GM19351 (cell line): ENCODE data around the gene APBB1IP.
A peak's percentile ranks its signal among the peaks of the same experiment; 100 is the strongest.
"Not testable (repeated sequence)": the region's sequence is repeated elsewhere in the genome, so short reads cannot be mapped to it uniquely, and the experiment has no call there.

Source experiments
- ATAC-seq: cut with Tn5 transposase; IDR thresholded peaks from one replicate; pipeline ENCODE4 v1.9.1; 2021; ENCODE audit warnings: mild to moderate bottlenecking, moderate library complexity; ENCODE audit not compliant: unreplicated experiment

Gene APBB1IP

DNA sequence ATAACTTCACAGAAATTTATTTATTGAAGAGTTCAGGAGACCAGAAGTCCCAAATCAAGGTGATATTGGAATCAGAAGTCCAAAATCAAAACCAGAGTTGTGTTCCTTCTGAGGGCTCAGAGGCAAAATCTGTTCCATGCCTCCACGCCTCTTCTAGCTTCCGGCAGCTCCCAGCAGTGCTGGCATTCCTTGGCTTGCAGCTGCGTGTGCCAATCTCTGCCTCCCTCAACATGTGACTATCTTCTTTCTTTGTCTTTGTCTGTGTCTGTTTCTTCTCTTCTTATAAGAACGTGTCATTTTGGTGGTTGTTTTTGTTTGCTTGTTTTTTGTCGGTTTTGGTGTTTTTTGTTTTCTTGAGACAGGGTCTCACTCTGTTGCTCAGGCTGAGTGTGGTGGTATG lies 116.1 kb downstream of the APBB1IP start:
- ATAC-seq: no peak

DNA sequence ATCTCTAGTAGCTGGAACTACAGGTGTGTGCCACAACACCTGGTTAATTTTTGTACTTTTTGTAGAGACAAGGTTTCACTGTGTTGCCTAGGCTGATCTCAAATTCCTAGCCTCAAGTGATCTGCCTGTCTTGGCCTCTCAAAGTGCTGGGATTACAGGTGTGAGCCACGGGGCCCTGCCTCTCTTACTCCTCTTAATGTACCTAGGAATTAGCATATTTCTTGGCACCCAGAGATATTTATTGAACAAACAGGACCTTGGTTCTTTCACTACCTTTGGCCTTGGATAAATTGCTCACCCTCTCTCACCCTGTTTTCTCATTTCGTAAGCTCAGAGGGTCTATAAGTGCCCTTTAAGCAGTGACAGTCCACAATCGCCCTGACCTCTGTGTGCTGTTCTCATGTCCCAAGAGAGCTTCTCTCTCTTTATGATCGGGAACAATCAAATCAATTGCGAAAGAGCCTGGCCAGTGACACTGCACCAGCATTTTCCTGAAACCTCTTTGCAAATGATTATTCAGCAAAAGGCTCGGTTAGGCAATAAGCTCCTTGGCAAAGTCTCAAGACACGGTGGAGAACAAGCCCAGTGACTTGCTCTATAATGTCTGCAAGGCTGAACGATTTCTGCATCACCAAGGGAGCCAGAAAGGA lies 117.7 kb downstream of the APBB1IP start:
- no peak for ATAC-seq

DNA sequence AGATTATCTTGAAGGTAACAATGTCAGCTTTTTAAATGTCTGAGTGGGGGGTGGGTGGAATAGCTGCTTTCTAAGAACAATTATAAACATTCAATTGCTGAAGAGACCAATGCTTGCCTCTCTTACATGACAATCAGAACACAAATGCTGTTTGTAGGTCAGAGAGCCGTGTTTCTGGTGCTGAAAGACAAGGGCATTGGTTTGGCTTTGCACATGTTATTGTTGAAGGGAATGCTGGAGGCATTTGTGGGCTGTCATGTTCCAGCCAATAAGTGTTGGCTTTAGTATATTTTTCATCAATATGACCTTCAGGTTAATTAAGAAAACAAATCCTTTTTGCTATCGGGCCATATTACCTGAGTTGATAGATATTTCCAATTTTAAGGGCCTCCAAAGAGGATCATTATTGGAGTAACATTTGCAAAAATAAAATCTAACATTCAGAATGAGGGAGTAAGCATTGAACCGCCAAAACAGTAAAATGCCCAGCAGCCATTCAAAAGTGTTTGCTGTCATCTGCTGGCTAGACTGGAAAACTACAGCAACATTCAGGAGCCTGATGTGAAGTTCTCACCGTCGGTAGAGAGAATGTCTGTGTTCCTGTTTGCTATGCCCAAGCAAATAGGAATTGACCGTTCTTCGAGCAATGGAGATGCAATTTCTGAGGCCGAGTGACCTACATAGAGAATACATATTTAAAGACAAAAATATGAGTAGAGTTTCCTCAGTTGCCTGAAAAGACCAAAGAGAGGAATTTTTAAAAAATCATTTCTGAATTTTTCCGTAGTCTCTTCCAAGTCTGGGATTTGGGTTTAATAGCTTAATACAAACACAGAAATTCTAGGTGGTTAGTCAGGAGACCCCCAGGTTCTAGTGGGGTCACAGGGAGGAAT lies 118.9 kb downstream of the APBB1IP start:
- ATAC-seq: peak; percentile 77

- no peak for ATAC-seq
These were observed 119.5 kb downstream of the APBB1IP start for GRCh38 chr10:26557641-26558014.

DNA sequence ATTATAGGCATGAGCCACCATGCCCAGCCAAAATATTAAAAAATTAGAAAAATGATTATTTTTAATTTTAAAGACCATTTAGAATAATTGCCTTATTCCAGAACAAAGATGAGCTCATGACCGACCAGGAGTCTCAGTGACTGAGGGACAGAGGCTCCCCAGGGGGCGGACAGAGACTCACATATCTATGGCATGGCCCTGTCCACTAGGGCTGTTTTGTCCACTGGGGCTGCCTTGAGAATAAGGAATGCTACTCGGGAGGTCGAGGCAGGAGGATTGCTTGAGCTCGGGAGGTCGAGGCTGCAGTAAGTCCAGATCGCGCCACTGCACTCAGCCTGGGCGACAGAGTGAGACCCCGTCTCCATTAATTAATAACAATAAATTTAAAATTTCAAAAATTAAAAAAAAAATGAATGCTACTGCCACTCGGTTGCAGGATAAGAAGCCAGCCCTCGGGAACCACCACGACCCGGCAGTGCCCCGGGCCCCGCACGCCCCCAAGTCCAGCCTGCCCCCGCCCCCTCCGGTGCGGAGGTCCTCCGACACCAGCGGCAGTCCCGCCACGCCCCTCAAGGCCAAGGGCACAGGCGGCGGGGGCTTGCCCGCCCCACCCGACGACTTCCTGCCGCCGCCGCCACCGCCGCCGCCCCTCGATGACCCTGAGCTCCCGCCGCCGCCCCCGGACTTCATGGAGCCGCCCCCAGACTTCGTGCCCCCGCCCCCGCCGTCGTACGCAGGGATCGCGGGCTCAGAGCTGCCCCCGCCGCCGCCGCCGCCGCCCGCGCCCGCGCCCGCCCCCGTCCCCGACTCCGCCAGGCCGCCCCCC lies 128.6 kb downstream of the APBB1IP start:
- no peak for ATAC-seq

DNA sequence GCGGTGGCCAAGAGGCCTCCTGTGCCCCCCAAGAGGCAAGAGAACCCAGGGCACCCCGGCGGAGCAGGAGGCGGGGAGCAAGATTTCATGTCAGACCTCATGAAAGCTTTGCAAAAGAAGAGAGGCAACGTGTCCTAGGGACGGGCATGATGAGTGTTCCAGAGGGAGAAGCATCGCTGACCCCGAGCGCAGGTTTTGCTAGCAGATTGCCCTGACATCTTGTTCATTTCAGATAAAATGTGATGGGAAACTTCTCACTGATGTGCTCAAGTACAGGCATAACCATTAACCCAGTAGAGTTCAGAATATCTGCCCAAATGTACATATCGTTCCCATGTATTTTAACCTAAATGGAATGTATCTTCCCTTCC lies 129.2 kb downstream of the APBB1IP start:
- ATAC-seq: no peak

- ATAC-seq: no peak
These were observed 133.5 kb downstream of the APBB1IP start for GRCh38 chr10:26571655-26572054.

- ATAC-seq: no peak
These were observed 135.5 kb downstream of the APBB1IP start for GRCh38 chr10:26573674-26574073.

- peak; percentile 67 for ATAC-seq
These were observed 136.6 kb downstream of the APBB1IP start for GRCh38 chr10:26574783-26575182.

DNA sequence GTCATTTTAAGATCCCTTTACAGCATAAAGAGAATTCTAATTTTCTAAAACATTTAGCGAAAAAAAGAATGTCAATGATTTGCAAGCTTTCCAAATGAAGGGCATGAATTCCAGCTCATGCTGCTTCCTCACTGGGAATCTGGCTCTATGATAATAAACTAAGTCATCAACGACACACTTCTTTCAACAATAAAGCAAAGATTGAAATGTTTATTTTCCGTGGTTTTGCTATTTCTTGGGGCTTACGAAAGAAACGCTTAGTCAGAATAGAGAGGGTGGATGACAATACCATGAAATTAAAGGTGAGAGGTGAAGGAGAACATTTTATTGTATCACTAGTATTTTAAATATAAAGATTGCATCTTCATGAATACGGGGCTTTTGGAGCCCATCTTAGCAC lies 140.2 kb downstream of the APBB1IP start:
- ATAC-seq: not testable (repeated sequence)

GRCh38 chr10:26579256-26580063 lies 141.3 kb downstream of the APBB1IP start:
- no peak for ATAC-seq

DNA sequence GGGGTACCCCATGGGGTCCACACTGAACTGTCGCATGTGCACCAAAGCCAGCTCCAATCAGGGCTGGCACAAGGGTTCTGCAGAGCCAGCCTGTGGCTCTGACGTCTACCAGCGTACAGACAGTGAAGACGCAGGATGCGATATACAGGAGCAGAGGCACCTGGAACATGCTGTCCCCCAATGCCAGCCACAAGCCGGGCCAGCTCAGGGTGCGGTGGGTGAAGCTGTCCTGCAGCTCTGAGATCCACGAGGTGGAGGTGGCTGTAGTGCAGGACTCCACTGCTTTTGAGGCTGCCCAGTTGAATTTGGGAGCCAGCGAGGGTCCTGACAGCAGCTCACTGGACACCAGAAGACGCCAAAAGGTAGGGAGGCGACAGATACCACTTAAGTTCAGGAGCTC lies 148.1 kb downstream of the APBB1IP start:
- no peak for ATAC-seq

- no peak for ATAC-seq
These were observed 150.5 kb downstream of the APBB1IP start for GRCh38 chr10:26588611-26589010.

DNA sequence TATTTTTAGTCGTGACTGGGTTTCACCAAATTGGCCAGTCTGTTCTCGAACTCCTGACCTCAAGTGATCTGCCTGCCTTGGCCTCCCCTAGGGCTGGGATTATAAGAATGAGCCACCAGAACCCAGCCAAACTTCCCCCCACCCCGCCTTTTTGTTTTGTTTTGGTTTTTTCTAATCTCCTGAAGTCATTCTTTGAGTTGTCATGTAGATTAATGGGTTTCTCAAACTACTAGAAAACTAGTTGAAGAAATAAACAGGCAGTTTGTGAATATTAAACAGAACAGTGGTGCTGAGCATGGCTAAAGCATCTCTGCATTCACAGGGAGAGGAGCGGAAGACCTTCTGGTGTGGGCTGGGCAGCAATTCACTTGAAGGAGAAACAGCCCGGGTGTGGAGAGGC lies 151.7 kb downstream of the APBB1IP start:
- ATAC-seq: not testable (repeated sequence)

DNA sequence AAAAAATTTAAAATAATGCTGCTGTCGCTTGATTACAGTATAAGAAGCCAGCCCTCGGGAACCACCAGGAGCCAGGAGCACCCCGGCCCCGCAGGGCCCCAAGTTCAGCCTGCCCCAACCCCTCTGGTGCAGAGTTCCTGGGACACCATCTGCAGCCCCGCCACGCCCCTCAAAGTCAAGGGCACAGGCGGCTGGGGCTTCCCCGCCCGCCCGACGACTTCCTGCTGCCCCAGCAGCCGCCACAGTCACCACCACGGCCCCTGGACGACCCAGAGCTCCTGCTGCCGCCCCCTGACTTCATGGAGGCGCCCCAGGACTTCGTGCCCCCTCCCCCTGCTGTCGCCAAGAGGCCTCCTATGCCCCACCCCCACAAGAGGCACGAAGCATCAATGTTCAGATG lies 155.8 kb downstream of the APBB1IP start:
- peak; percentile 82 for ATAC-seq

DNA sequence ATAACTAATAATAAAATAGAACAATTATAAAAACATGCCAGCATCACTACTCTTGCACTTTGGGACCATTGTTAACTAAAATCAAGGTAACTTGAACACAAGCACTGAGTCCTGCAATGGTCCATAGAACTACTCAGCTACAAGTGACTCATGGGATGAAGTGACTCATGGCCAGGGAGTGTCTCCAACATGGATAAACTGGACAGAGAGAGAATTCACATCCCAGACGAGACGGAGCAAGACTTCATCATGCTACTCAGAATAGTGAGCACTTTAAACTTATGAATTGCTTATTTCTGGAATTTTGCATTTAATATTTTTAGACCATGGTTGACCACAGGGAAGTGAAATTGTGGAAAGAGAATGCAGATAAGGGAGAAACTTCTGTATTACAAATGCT lies 165.1 kb downstream of the APBB1IP start:
- not testable (repeated sequence) for ATAC-seq

DNA sequence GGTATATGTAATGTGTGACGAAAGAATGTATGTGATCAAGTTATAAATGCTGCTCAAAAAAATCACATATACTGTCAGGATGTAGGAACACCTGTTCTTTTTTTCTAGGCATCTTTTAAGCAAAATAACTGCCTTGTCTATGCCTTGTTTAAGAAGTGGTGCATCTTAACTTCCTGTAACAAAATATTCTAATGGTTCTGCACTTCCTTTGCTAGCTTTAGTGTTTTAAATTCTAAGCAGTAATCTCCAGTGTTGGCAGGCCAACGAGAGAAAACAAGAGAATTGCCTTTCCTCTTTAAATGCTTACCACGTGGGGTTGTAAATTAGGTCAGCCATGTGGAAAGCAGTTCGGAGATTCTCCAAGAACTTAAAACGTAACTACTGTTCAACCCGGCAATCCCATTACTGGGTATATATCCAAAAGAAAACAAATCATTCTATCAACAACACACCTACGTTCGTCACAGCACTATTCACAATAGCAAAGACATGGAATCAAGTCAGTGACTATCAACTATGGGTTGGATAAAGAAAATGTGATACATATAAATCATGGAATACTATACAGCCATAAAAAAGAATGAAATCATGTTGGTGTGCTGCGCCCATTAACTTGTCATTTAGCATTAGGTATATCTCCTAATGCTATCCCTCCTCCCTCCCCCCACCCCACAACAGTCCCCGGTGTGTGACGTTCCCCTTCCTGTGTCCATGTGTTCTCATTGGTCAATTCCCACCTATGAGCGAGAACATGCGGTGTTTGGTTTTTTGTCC lies 166.4 kb downstream of the APBB1IP start:
- ATAC-seq: not testable (repeated sequence)

GRCh38 chr10:26606389-26606877 lies 168.3 kb downstream of the APBB1IP start:
- ATAC-seq: peak; percentile 88

DNA sequence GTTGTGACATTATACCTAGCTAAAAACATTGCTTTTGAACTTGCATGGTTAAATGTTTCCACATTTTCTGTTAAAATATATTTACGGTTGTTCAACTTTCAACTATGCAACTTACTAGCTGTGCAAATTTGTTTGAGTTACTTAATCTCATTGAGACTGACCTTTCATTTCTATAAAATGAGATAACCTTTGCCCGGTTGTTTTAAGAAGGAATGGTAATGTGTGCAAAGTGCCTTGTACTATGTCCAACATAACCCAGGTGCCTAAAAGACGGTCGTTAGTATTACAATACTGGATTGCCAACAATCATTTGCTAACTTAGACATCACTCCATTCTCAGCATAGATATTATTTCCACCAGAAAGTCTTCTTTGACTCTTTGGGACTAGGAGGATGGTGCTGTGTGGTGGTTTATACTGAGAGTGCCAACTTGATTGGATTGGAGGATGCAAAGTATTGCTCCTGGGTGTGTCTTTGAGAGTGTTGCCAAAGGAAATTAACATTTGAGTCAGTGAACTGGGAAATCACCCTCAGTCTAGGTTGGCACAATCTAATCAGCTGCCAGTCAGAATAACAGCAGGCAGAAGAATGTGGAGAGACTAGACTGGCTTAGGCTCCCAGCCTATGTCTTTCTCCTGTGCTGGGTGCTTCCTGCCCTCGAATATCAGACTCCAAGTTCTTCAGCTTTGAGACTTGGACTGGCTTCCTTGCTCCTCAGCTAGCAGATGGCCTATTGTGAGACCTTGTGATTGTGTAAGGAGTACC lies 174.2 kb downstream of the APBB1IP start:
- no peak for ATAC-seq
